Panc1 (cell line): ENCODE measurements around the gene SLC38A10. TPM values are rescaled to one million over a fixed set of nuclear protein-coding genes. Genes with fewer than 3 reads are reported as not detected.

Experiments used
- ATAC-seq: fragments of 200-7000 bp; cut with Tn5 transposase; 2 replicates; pipeline ENCODE4 v1.9.1; 2020; ENCODE audit warnings: mild to moderate bottlenecking, moderate library complexity
- BruUV-seq: library from RNA; stranded (reverse); fragments of 400-500 nt; replicated peaks from 2 replicates; lab custom pipeline; 2021; lab: Mats Ljungman, UMichigan
- CTCF ChIA-PET: fragments of 300-600 bp; sonication (Branson Sonifier 250); formaldehyde crosslinking; loops from one replicate; lab custom pipeline; 2022; ENCODE audit warnings: antibody characterized with exemption; lab: Charles Lee
- POLR2A ChIA-PET: fragments of 300-600 bp; sonication (Branson Sonifier 250); formaldehyde crosslinking; loops from one replicate; lab custom pipeline; 2022; ENCODE audit warnings: antibody characterized with exemption; lab: Charles Lee
- DNase-seq: peaks from one replicate; pipeline ENCODE4 v3.0.0-alpha.2; 2010; ENCODE audit warnings: low read depth, low spot score
- H3K27ac ChIP-seq: 2 replicates; pipeline ENCODE4 v1.5.1; 2011; ENCODE audit warnings: mild to moderate bottlenecking, low read length, inconsistent platforms
- H3K27me3 ChIP-seq: fragments of 200-500 bp; sonication (Bioruptor generic); 2 replicates; pipeline ENCODE4 v1.6.0; 2014; ENCODE audit warnings: low read length, inconsistent platforms; ENCODE audit not compliant: control insufficient read depth, insufficient read depth
- H3K36me3 ChIP-seq: fragments of 200-500 bp; sonication (Bioruptor generic); 2 replicates; pipeline ENCODE4 v1.5.1; 2014; ENCODE audit warnings: inconsistent platforms, mild to moderate bottlenecking, low read length, moderate library complexity; ENCODE audit not compliant: control insufficient read depth, insufficient read depth
- H3K4me1 ChIP-seq: 2 replicates; pipeline ENCODE4 v1.5.1; 2011; ENCODE audit warnings: inconsistent platforms, mild to moderate bottlenecking, low read length, moderate library complexity; ENCODE audit not compliant: control insufficient read depth, insufficient read depth
- H3K4me3 ChIP-seq, 2 experiments: 2 replicates each; pipeline ENCODE4 v1.5.1; 2011 to 2012; ENCODE audit warnings: low read depth in 2 of 2, low read length in 2 of 2, mild to moderate bottlenecking in 2 of 2, inconsistent platforms in 1 of 2, moderate library complexity in 1 of 2
- H3K9me3 ChIP-seq: fragments of 200-500 bp; sonication (Bioruptor generic); 2 replicates; pipeline ENCODE4 v1.5.1; 2014; ENCODE audit warnings: low read depth, mild to moderate bottlenecking, inconsistent platforms, low read length, moderate library complexity; ENCODE audit not compliant: control insufficient read depth, insufficient read depth
- CTCF ChIP-seq: fragments of 450-650 bp; IDR thresholded peaks from 2 replicates; pipeline ENCODE4 v1.5.1; 2017; ENCODE audit warnings: mild to moderate bottlenecking
- POLR2AphosphoS5 ChIP-seq: IDR thresholded peaks from 2 replicates; pipeline ENCODE4 v1.6.1; 2012; ENCODE audit warnings: mild to moderate bottlenecking, low read depth, low read length, moderate library complexity
- REST ChIP-seq, 2 experiments: IDR thresholded peaks; 2 replicates each; pipeline ENCODE4 v1.6.1; 2011 to 2012; ENCODE audit warnings: low read depth in 2 of 2, control low read depth in 1 of 2, low read length in 1 of 2, mild to moderate bottlenecking in 1 of 2, moderate library complexity in 1 of 2; ENCODE audit not compliant: insufficient read depth in 1 of 2
- SIN3A ChIP-seq: IDR thresholded peaks from 2 replicates; pipeline ENCODE4 v1.6.1; 2012; ENCODE audit warnings: low read depth, mild to moderate bottlenecking, low read length, moderate library complexity, borderline replicate concordance; ENCODE audit not compliant: insufficient read depth
- TCF7L2 ChIP-seq: IDR thresholded peaks from 2 replicates; pipeline ENCODE4 v1.6.1; 2011; ENCODE audit warnings: mild to moderate bottlenecking, low read depth, low read length, inconsistent platforms
- in situ Hi-C: cut with HindIII; loops from 2 replicates; pipeline ENCODE4 v1.10.0; 2016; ENCODE audit warnings: low sequenced_read_pairs, low pct_unique_long_range_greater_than_20kb
- intact Hi-C: fragments of 100-400 bp; cut with micrococcal nuclease; formaldehyde crosslinking; loops from one replicate; pipeline ENCODE4 v1.10.0; 2022; ENCODE audit not compliant: unreplicated experiment
- total RNA-seq: library from RNA; stranded (reverse); gene quantifications from one replicate; pipeline ENCODE4 v1.2.1, GENCODE V29; 2021; ENCODE audit not compliant: unreplicated experiment

The SLC38A10 gene
- total RNA-seq, 1 experiment from 2014 or later: 188 TPM

- POLR2A ChIA-PET: no interaction called here
- intact Hi-C loops: loop anchor here (2.0 kb wide), 1 partner anchor 98 kb away; no protein-coding TSS in a partner anchor
- H3K4me3 ChIP-seq: peak overlapping the region in 1 of 2 experiments; percentile 99; a peak in 1 of 4 replicates
Measured at GRCh38 chr17:81240761-81241160, 54.3 kb downstream of the SLC38A10 start.

More at GRCh38 chr17:81240761-81241160, 54.3 kb downstream of the SLC38A10 start:
- Histone ChIP-seq H3K27me3 (no peaks in the 10 kb centered on the region), H3K36me3 (peaks cover 11% of the 10 kb centered on the region; the same call in 1 of the 2 replicates), H3K4me1 (peaks cover 51% of the 10 kb centered on the region), H3K27ac (peak overlapping the region; percentile 19; the same call in 1 of the 2 replicates), H3K9me3 (no peaks in the 10 kb centered on the region)
- TF ChIP-seq REST (IDR thresholded peaks at IDR 0.05; ENCODE audit: insufficient read depth in 1 of 2, low read depth in 2 of 2, low read length in 1 of 2): no peak
- no peak for TF ChIP-seq SIN3A
- no peak; the same call in 1 of the 2 replicates for TF ChIP-seq POLR2AphosphoS5
- no peak for TF ChIP-seq TCF7L2
- TF ChIP-seq CTCF: no peak
- DNase-seq: no peak
- CTCF ChIA-PET: no interaction called here
- BruUV-seq: TSS peak; percentile 83
- no peak for ATAC-seq
- in situ Hi-C loops: no loop called here
